Measurements from ENCODE around the gene EPAS1. TPM values are rescaled to one million over a fixed set of nuclear protein-coding genes. Genes with fewer than 3 reads are reported as not detected.

The EPAS1 gene
- total and polyA plus RNA-seq, 2 of the 13 experiments (the other 11 are each of a cell fraction or from before 2014, with no cell fraction given), result 47.1 to 182 TPM

GRCh38 chr2:46304635-46305034, 7.4 kb downstream of the EPAS1 start:
- CTCF ChIA-PET (ENCODE audit: low intra/inter-chr PET ratio, low total read pairs), result no interaction called here
- DNase-seq (ENCODE audit: low spot score), result no peak
- no TSS peak for BruUV-seq (replicated peaks)
- in situ Hi-C loops (cut with HindIII; ENCODE audit: extremely low pct_ligation_motif_present, low pct_unique_long_range_greater_than_20kb) (no loop called here), intact Hi-C loops (cut with micrococcal nuclease; ENCODE audit: unreplicated experiment) (loop anchor here (5.0 kb wide), 1 partner anchor 103 kb away; no protein-coding TSS in a partner anchor)
- Histone ChIP-seq H3K4me2 (ENCODE audit: low read depth, low read length) (no peak overlapping the region), H4K20me1 (ENCODE audit: insufficient read depth, low read length) (peaks cover 18% of the 10 kb centered on the region), H3K9ac (ENCODE audit: insufficient read depth, low read depth, low read length) (no peak overlapping the region), H3K27ac (ENCODE audit: extremely low read length, insufficient read depth, low read length) (peak overlapping the region; percentile 97), H3K4me3 (replicated peaks in 1 of 3; ENCODE audit: insufficient read depth in 1 of 3, low read depth in 2 of 3, low read length in 3 of 3) (no peak overlapping the region), H2AFZ (ENCODE audit: low read length) (no peak overlapping the region), H3K79me2 (ENCODE audit: insufficient read depth, low read length) (peaks cover 96% of the 10 kb centered on the region), H3K27me3 (ENCODE audit: control insufficient read depth in 1 of 2, insufficient read depth in 2 of 2, low read length in 2 of 2) (no peaks in the 10 kb centered on the region; a peak in 1 of 5 replicates), H3K9me3 (ENCODE audit: low read length) (peaks cover 9% of the 10 kb centered on the region; the same call in 1 of the 2 replicates), H3K4me1 (ENCODE audit: insufficient read depth, low read length) (peaks cover 99% of the 10 kb centered on the region), H3K36me3 (replicated peaks in 1 of 2; ENCODE audit: control insufficient read depth in 1 of 2, insufficient read depth in 2 of 2, low read length in 2 of 2) (peaks cover 3 to 7% of the 10 kb centered on the region in 2 experiments; a peak in 4 of 5 replicates)
- POLR2A ChIA-PET, result no interaction called here
- ATAC-seq, result no peak
- TF ChIP-seq ZNF549 (CRISPR knock-in tag; IDR thresholded peaks at IDR 0.05) (no peak), MNT (IDR thresholded peaks at IDR 0.05) (no peak), ZNF335 (CRISPR knock-in tag; IDR thresholded peaks at IDR 0.05) (no peak), CREBL2 (CRISPR knock-in tag; IDR thresholded peaks at IDR 0.05; ENCODE audit: borderline replicate concordance) (no peak), ZFP36L2 (CRISPR knock-in tag; IDR thresholded peaks at IDR 0.05) (no peak), ZNF597 (CRISPR knock-in tag; IDR thresholded peaks at IDR 0.05) (no peak), POLR2AphosphoS5 (IDR thresholded peaks at IDR 0.05; ENCODE audit: low read depth, low read length) (no peak)
- WGBS (ENCODE audit: low lambda C conversion rate), result 96% methylated on average over 3 of the region's 3 CpGs
- FAIRE-seq, result no peak
